ENCODE measurements around the gene CUTA. TPM values are rescaled to one million over a fixed set of nuclear protein-coding genes. Genes with fewer than 3 reads are reported as not detected.

CUTA gene
- polyA plus RNA-seq, 1 experiment, result 298 TPM

- TF ChIP-seq CTCF (IDR thresholded peaks at IDR 0.05; ENCODE audit: low read depth, low read length), result peak; percentile 48
- Histone ChIP-seq H3K9me3 (ENCODE audit: control insufficient read depth, insufficient read depth, low read length) (no peaks in the 10 kb centered on the region), H3K27me3 (ENCODE audit: control insufficient read depth, insufficient read depth, low read length) (no peaks in the 10 kb centered on the region), H3K4me3 (ENCODE audit: low read depth, low read length) (0 out of 2 replicates have a peak overlapping the region, but pooled peaks have one; percentile 2), H3K27ac (ENCODE audit: low read depth, low read length) (no peak overlapping the region)
- DNase-seq (ENCODE audit: low read depth, low spot score), result no peak
- CTCF ChIA-PET, result interaction anchor here (0.6 kb wide), 1 partner anchor 1516 kb away, joined by 5 read pairs; no protein-coding TSS in a partner anchor
- POLR2A ChIA-PET, result no interaction called here
Measured at GRCh38 chr6:33414592-33415271, 3.2 kb downstream of the CUTA start.

GRCh38 chr6:33413241-33414120 is 4.4 kb downstream of the CUTA start:
- no peak for DNase-seq (ENCODE audit: low read depth, low spot score)
- Histone ChIP-seq H3K4me3 (ENCODE audit: low read depth, low read length) (no peak overlapping the region), H3K9me3 (ENCODE audit: control insufficient read depth, insufficient read depth, low read length) (no peaks in the 10 kb centered on the region), H3K27ac (ENCODE audit: low read depth, low read length) (peak overlapping the region; percentile 21), H3K27me3 (ENCODE audit: control insufficient read depth, insufficient read depth, low read length) (no peaks in the 10 kb centered on the region)
- CTCF ChIA-PET, result no interaction called here
- no peak for TF ChIP-seq CTCF (IDR thresholded peaks at IDR 0.05; ENCODE audit: low read depth, low read length)
- POLR2A ChIA-PET, result no interaction called here

- H3K9me3 ChIP-seq (ENCODE audit: control insufficient read depth, insufficient read depth, low read length), result no peaks in the 10 kb centered on the region
- CTCF ChIA-PET, result interaction anchor here (0.5 kb wide), 1 partner anchor 111 kb away, joined by 7 read pairs; no protein-coding TSS in a partner anchor
- no peak for DNase-seq (ENCODE audit: low read depth, low spot score)
- TF ChIP-seq CTCF (IDR thresholded peaks at IDR 0.05; ENCODE audit: low read depth, low read length), result no peak
- no peaks in the 10 kb centered on the region for H3K27me3 ChIP-seq (ENCODE audit: control insufficient read depth, insufficient read depth, low read length)
- POLR2A ChIA-PET, result no interaction called here
- H3K4me3 ChIP-seq (ENCODE audit: low read depth, low read length), result 0 out of 2 replicates have a peak overlapping the region, but pooled peaks have one; percentile 7
- H3K27ac ChIP-seq (ENCODE audit: low read depth, low read length), result no peak overlapping the region
Measured at GRCh38 chr6:33412140-33413009, 5.5 kb downstream of the CUTA start.

GRCh38 chr6:33411632-33412005 is 6.3 kb downstream of the CUTA start:
- H3K27ac ChIP-seq (ENCODE audit: low read depth, low read length), result peak overlapping the region; percentile 39
- no peaks in the 10 kb centered on the region for H3K9me3 ChIP-seq (ENCODE audit: control insufficient read depth, insufficient read depth, low read length)
- TF ChIP-seq CTCF (IDR thresholded peaks at IDR 0.05; ENCODE audit: low read depth, low read length), result no peak
- ChIA-PET CTCF (interaction anchor here (0.5 kb wide), 1 partner anchor 110 kb away, joined by 7 read pairs; no protein-coding TSS in a partner anchor), POLR2A (interaction anchor here (0.6 kb wide), 1 partner anchor 94 kb away, joined by 3 read pairs; the partner anchor contains the start of gene ZBTB22)
- DNase-seq (ENCODE audit: low read depth, low spot score), result no peak
- H3K4me3 ChIP-seq (ENCODE audit: low read depth, low read length), result peak overlapping the region; percentile 80
- no peaks in the 10 kb centered on the region for H3K27me3 ChIP-seq (ENCODE audit: control insufficient read depth, insufficient read depth, low read length)

Data from AG04450 (cell line).